Activated CD8-positive, alpha-beta T cell treated with anti-CD3 and anti-CD28 coated beads for 36 hours (primary cell): ENCODE data around the gene PATJ. TPM values are rescaled to one million over a fixed set of nuclear protein-coding genes. Genes with fewer than 3 reads are reported as not detected.
"Not testable (repeated sequence)": the region's sequence is repeated elsewhere in the genome, so short reads cannot be mapped to it uniquely, and the experiment has no call there.

Source experiments
- ATAC-seq: fragments of 200-7000 bp; cut with Tn5 transposase; one replicate; pipeline ENCODE4 v1.10.0; 2021; ENCODE audit warnings: mild to moderate bottlenecking, moderate library complexity
- CTCF ChIA-PET: fragments of 350-600 bp; sonication (Branson Sonifier 250); formaldehyde crosslinking; loops from one replicate; lab custom pipeline; 2021; ENCODE audit warnings: antibody characterized with exemption; lab: Charles Lee
- POLR2A ChIA-PET: fragments of 350-600 bp; sonication (Branson Sonifier 250); formaldehyde crosslinking; loops from one replicate; lab custom pipeline; 2021; ENCODE audit warnings: antibody characterized with exemption; lab: Charles Lee
- DNase-seq: peaks from one replicate; pipeline ENCODE4 v3.0.0-alpha.2; 2020
- H3K27ac Mint-ChIP-seq: one replicate; pipeline ENCODE4 v1.8.0; 2021; ENCODE audit warnings: mild to moderate bottlenecking, mixed read lengths
- H3K27me3 Mint-ChIP-seq: one replicate; pipeline ENCODE4 v1.8.0; 2021; ENCODE audit warnings: mixed read lengths
- H3K36me3 Mint-ChIP-seq: one replicate; pipeline ENCODE4 v1.8.0; 2021; ENCODE audit warnings: low read depth, mixed read lengths
- H3K4me1 Mint-ChIP-seq: one replicate; pipeline ENCODE4 v1.8.0; 2021; ENCODE audit warnings: low read depth, mixed read lengths
- H3K4me3 Mint-ChIP-seq: one replicate; pipeline ENCODE4 v1.8.0; 2021; ENCODE audit warnings: mild to moderate bottlenecking, moderate library complexity, mixed read lengths
- H3K9me3 Mint-ChIP-seq: one replicate; pipeline ENCODE4 v1.8.0; 2021; ENCODE audit warnings: mixed read lengths
- CTCF ChIP-seq: fragments of 200-600 bp; IDR thresholded peaks from one replicate; pipeline ENCODE4 v1.8.0; 2022; ENCODE audit warnings: antibody characterized with exemption, mild to moderate bottlenecking
- intact Hi-C: fragments of 100-400 bp; cut with micrococcal nuclease; formaldehyde crosslinking; loops from one replicate; pipeline ENCODE4 v1.10.0; 2022
- total RNA-seq, 2 experiments: library from RNA; stranded (reverse); gene quantifications; one replicate each; pipeline ENCODE4 v1.2.3, GENCODE V29; 2021

The PATJ gene
- total RNA-seq, 2 experiments from 2014 or later: 8.1 to 9.2 TPM

DNA sequence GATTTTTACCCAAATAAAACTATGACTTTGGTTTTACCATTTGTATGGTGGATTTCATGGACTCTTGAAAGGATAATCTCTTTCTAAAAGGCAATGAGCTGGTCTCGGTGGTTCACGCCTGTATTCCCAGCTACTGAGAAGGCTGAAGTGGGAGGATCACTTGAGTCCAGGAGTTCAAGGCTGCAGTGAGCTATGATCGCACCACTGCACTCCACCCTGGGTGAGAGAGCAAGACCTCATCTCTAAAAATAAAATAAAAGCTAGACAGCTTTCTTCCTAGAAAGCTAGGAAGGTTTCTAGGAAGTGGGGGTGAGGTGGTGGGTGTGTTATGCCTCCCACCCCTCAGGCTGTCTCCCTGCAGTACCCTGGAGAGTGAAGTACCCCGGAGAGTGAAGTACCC is 398.4 kb downstream of the PATJ start:
- ATAC-seq (no peak), DNase-seq (no peak)
- H3K9me3 Mint-ChIP-seq: no peaks in the 10 kb centered on the region
- no peaks in the 10 kb centered on the region for H3K4me1 Mint-ChIP-seq
- no peak overlapping the region for H3K4me3 Mint-ChIP-seq
- no peaks in the 10 kb centered on the region for H3K36me3 Mint-ChIP-seq
- intact Hi-C loops: no loop called here
- ChIA-PET CTCF (interaction anchor here (0.7 to 1.8 kb wide), 2 partner anchors 10 to 606 kb away, joined by 4 to 5 read pairs; no protein-coding TSS in a partner anchor), POLR2A (no interaction called here)
- no peaks in the 10 kb centered on the region for H3K27me3 Mint-ChIP-seq
- TF ChIP-seq CTCF: no peak
- H3K27ac Mint-ChIP-seq: no peak overlapping the region

DNA sequence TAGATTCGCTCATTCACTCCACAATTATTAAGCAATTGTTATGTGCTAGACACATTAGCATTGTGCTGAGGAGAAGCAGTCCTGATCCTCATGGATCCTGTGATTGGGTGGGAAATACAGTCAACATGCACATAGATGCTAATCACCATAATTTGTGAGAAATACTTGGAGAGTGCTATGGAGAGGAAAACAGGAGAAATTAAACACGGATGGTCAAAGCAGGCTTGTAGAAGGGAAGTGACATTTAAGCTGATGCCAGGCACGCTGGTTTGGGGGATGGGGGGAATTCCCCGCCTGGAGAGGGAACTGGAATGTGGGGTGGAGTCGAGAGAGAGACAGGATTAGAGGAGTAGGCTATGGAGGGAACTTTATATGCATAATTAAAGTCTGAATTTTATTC is 400.2 kb downstream of the PATJ start:
- Mint-ChIP-seq H3K36me3 (no peaks in the 10 kb centered on the region), H3K9me3 (no peaks in the 10 kb centered on the region), H3K4me1 (no peaks in the 10 kb centered on the region), H3K4me3 (no peak overlapping the region), H3K27me3 (no peaks in the 10 kb centered on the region), H3K27ac (no peak overlapping the region)
- POLR2A ChIA-PET: no interaction called here
- TF ChIP-seq CTCF: no peak
- DNase-seq (no peak), ATAC-seq (no peak)
- intact Hi-C loops: no loop called here
- CTCF ChIA-PET: interaction anchor here (3.5 kb wide), 1 partner anchor 13 kb away, joined by 20 read pairs; no protein-coding TSS in a partner anchor

- Mint-ChIP-seq H3K27me3 (no peaks in the 10 kb centered on the region), H3K4me1 (no peaks in the 10 kb centered on the region), H3K4me3 (no peak overlapping the region), H3K9me3 (no peaks in the 10 kb centered on the region), H3K36me3 (peaks cover 2% of the 10 kb centered on the region), H3K27ac (no peak overlapping the region)
- ChIA-PET POLR2A (interaction anchor here (1.2 kb wide), 1 partner anchor 62 kb away, joined by 3 read pairs; no protein-coding TSS in a partner anchor), CTCF (interaction anchor here (0.9 to 3.5 kb wide), 24 partner anchors 8 to 242 kb away, joined by 3 to 20 read pairs (median 6); no protein-coding TSS in a partner anchor)
- peak; percentile 61 for DNase-seq
- peak; percentile 34 for ATAC-seq
- peak; percentile 68 for TF ChIP-seq CTCF
- intact Hi-C loops: no loop called here
Measured at GRCh38 chr1:62144238-62144831, 402.1 kb downstream of the PATJ start.

GRCh38 chr1:62159940-62160348 is 417.7 kb downstream of the PATJ start:
- TF ChIP-seq CTCF: no peak
- ATAC-seq (no peak), DNase-seq (no peak)
- no peaks in the 10 kb centered on the region for H3K4me1 Mint-ChIP-seq
- no peak overlapping the region for H3K4me3 Mint-ChIP-seq
- ChIA-PET CTCF (interaction anchor here (0.9 to 2.0 kb wide), 4 partner anchors 16 to 246 kb away, joined by 3 to 7 read pairs (median 6); no protein-coding TSS in a partner anchor), POLR2A (interaction anchor here (0.6 to 0.8 kb wide), 2 partner anchors 104 to 260 kb away, joined by 3 read pairs; no protein-coding TSS in a partner anchor)
- intact Hi-C loops: no loop called here
- H3K36me3 Mint-ChIP-seq: no peaks in the 10 kb centered on the region
- H3K27ac Mint-ChIP-seq: no peak overlapping the region
- H3K27me3 Mint-ChIP-seq: no peaks in the 10 kb centered on the region
- no peaks in the 10 kb centered on the region for H3K9me3 Mint-ChIP-seq

- ChIA-PET POLR2A (no interaction called here), CTCF (no interaction called here)
- TF ChIP-seq CTCF: no peak
- Mint-ChIP-seq H3K4me3 (no peak overlapping the region), H3K27ac (no peak overlapping the region), H3K36me3 (no peaks in the 10 kb centered on the region), H3K4me1 (no peaks in the 10 kb centered on the region), H3K9me3 (no peaks in the 10 kb centered on the region), H3K27me3 (no peaks in the 10 kb centered on the region)
- ATAC-seq (no peak), DNase-seq (no peak)
- intact Hi-C loops: no loop called here
Measured at GRCh38 chr1:62161711-62162110, 419.4 kb downstream of the PATJ start.

DNA sequence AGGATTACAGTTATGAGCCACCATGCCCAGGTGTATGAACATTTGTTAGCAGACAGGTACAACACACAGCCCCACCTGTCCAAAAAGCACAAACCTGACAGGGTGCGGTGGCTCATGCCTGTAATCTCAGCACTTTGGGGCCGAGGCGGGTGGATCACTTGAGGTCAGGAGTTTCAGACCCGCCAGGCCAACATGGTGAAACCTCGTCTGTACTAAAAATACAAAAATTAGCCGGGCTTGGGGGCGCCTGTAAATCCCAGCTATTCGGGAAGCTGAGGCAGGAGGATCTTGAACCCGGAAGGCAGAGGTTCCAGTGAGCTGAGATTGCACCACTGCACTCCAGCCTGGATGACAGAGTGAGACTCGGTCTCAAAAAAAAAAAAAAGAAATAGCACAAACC is 428.1 kb downstream of the PATJ start:
- ATAC-seq, DNase-seq, intact Hi-C loops, H3K9me3 Mint-ChIP-seq, H3K4me3 Mint-ChIP-seq, H3K27me3 Mint-ChIP-seq, CTCF ChIA-PET, H3K27ac Mint-ChIP-seq, H3K4me1 Mint-ChIP-seq, H3K36me3 Mint-ChIP-seq: not testable (repeated sequence)
- POLR2A ChIA-PET: interaction anchor here (0.6 kb wide), 1 partner anchor 75 kb away, joined by 3 read pairs; no protein-coding TSS in a partner anchor
